IPS-18c (cell line): ENCODE results near the gene PDSS2.
"Not testable (repeated sequence)": the region's sequence is repeated elsewhere in the genome, so short reads cannot be mapped to it uniquely, and the experiment has no call there.

ENCODE experiments used
- H3K4me3 ChIP-seq: 2 replicates; pipeline ENCODE4 v1.7.0; 2013; ENCODE audit warnings: low read depth, mild to moderate bottlenecking, low read length, moderate library complexity; ENCODE audit not compliant: insufficient read depth
- H3K9me3 ChIP-seq: one replicate; pipeline ENCODE4 v1.6.1; 2013; ENCODE audit warnings: mild to moderate bottlenecking, low read length, moderate library complexity; ENCODE audit not compliant: control insufficient read depth, insufficient read depth

PDSS2 gene

GRCh38 chr6:107205058-107205998 is 254.0 kb downstream of the PDSS2 start:
- H3K9me3 ChIP-seq: no peaks in the 10 kb centered on the region
- no peak overlapping the region for H3K4me3 ChIP-seq

- H3K9me3 ChIP-seq: no peaks in the 10 kb centered on the region
- H3K4me3 ChIP-seq: no peak overlapping the region
These were observed 256.4 kb downstream of the PDSS2 start for GRCh38 chr6:107202876-107203468.

GRCh38 chr6:107198631-107199416 is 260.5 kb downstream of the PDSS2 start:
- Histone ChIP-seq H3K4me3 (no peak overlapping the region), H3K9me3 (no peaks in the 10 kb centered on the region)

- H3K4me3 ChIP-seq: no peak overlapping the region
- H3K9me3 ChIP-seq: no peaks in the 10 kb centered on the region
These were observed 263.2 kb downstream of the PDSS2 start for GRCh38 chr6:107196152-107196551.

GRCh38 chr6:107194723-107195122 is 264.6 kb downstream of the PDSS2 start:
- not testable (repeated sequence) for H3K9me3 ChIP-seq, H3K4me3 ChIP-seq

GRCh38 chr6:107192830-107193229 is 266.5 kb downstream of the PDSS2 start:
- H3K9me3 ChIP-seq: no peaks in the 10 kb centered on the region
- H3K4me3 ChIP-seq: no peak overlapping the region

GRCh38 chr6:107187630-107188029 is 271.7 kb downstream of the PDSS2 start:
- Histone ChIP-seq H3K4me3 (no peak overlapping the region), H3K9me3 (no peaks in the 10 kb centered on the region)

- Histone ChIP-seq H3K9me3 (no peaks in the 10 kb centered on the region), H3K4me3 (no peak overlapping the region)
These were observed 273.3 kb downstream of the PDSS2 start for GRCh38 chr6:107186047-107186446.

- no peaks in the 10 kb centered on the region for H3K9me3 ChIP-seq
- no peak overlapping the region for H3K4me3 ChIP-seq
These were observed 273.9 kb downstream of the PDSS2 start for GRCh38 chr6:107185391-107185970.

- Histone ChIP-seq H3K4me3 (no peak overlapping the region), H3K9me3 (no peaks in the 10 kb centered on the region)
These were observed 274.9 kb downstream of the PDSS2 start for GRCh38 chr6:107184435-107184834.

GRCh38 chr6:107180099-107180498 is 279.3 kb downstream of the PDSS2 start:
- Histone ChIP-seq H3K9me3 (no peaks in the 10 kb centered on the region), H3K4me3 (no peak overlapping the region)

- no peaks in the 10 kb centered on the region for H3K9me3 ChIP-seq
- no peak overlapping the region for H3K4me3 ChIP-seq
These were observed 280.4 kb downstream of the PDSS2 start for GRCh38 chr6:107179004-107179403.

- Histone ChIP-seq H3K4me3 (no peak overlapping the region), H3K9me3 (peaks cover 7% of the 10 kb centered on the region)
These were observed 285.6 kb downstream of the PDSS2 start for GRCh38 chr6:107173779-107174178.

- H3K4me3 ChIP-seq: no peak overlapping the region
- H3K9me3 ChIP-seq: peaks cover 7% of the 10 kb centered on the region
These were observed 287.9 kb downstream of the PDSS2 start for GRCh38 chr6:107171513-107171912.

GRCh38 chr6:107164299-107164698 is 295.1 kb downstream of the PDSS2 start:
- H3K4me3 ChIP-seq, H3K9me3 ChIP-seq: not testable (repeated sequence)

- Histone ChIP-seq H3K9me3 (peaks cover 2% of the 10 kb centered on the region), H3K4me3 (no peak overlapping the region)
These were observed 297.8 kb downstream of the PDSS2 start for GRCh38 chr6:107161521-107161920.

GRCh38 chr6:107156617-107157016 is 302.7 kb downstream of the PDSS2 start:
- Histone ChIP-seq H3K4me3 (no peak overlapping the region), H3K9me3 (peaks cover 2% of the 10 kb centered on the region)
